ENCODE measurements around the gene GBX2.

Gene GBX2

GRCh38 chr2:236210536-236210935 is 42.4 kb upstream of the GBX2 start:
- no peak for DNase-seq (ENCODE audit: low read depth in 1 of 2, low spot score in 1 of 2)
- no peak overlapping the region for H3K27ac ChIP-seq (replicated peaks)
- no peak overlapping the region for H3K4me3 ChIP-seq (replicated peaks; ENCODE audit: insufficient read depth, low read length)

GRCh38 chr2:236209996-236210395 is 41.8 kb upstream of the GBX2 start:
- TF ChIP-seq SPI1 (IDR thresholded peaks at IDR 0.05; ENCODE audit: borderline replicate concordance, low read depth), result no peak
- no peak for TF ChIP-seq CTCF (IDR thresholded peaks at IDR 0.05; ENCODE audit: insufficient read depth, low read length)
- no peak for TF ChIP-seq REST (IDR thresholded peaks at IDR 0.05; ENCODE audit: insufficient replicate concordance, low read depth)
- no peak for DNase-seq (ENCODE audit: low read depth in 1 of 2, low spot score in 1 of 2)
- no peaks in the 10 kb centered on the region for H3K27me3 ChIP-seq (ENCODE audit: insufficient read depth, poor library complexity, severe bottlenecking)
- no peak overlapping the region for H3K27ac ChIP-seq (replicated peaks)
- H3K4me3 ChIP-seq (replicated peaks; ENCODE audit: insufficient read depth, low read length), result no peak overlapping the region

More at GRCh38 chr2:236210536-236210935, 42.4 kb upstream of the GBX2 start:
- no peaks in the 10 kb centered on the region for H3K27me3 ChIP-seq (ENCODE audit: insufficient read depth, poor library complexity, severe bottlenecking)
- TF ChIP-seq SPI1 (IDR thresholded peaks at IDR 0.05; ENCODE audit: borderline replicate concordance, low read depth) (no peak), POLR2AphosphoS5 (IDR thresholded peaks at IDR 0.05; ENCODE audit: low read depth) (no peak), REST (IDR thresholded peaks at IDR 0.05; ENCODE audit: insufficient replicate concordance, low read depth) (no peak), GABPA (IDR thresholded peaks at IDR 0.05; ENCODE audit: low read depth) (no peak), CTCF (IDR thresholded peaks at IDR 0.05; ENCODE audit: insufficient read depth, low read length) (no peak)

- DNase-seq (ENCODE audit: low read depth in 1 of 2, low spot score in 1 of 2), result no peak
- no peaks in the 10 kb centered on the region for H3K27me3 ChIP-seq (ENCODE audit: insufficient read depth, poor library complexity, severe bottlenecking)
- H3K4me3 ChIP-seq (replicated peaks; ENCODE audit: insufficient read depth, low read length), result no peak overlapping the region
- no peak overlapping the region for H3K27ac ChIP-seq (replicated peaks)
- TF ChIP-seq CTCF (IDR thresholded peaks at IDR 0.05; ENCODE audit: insufficient read depth, low read length) (no peak), SPI1 (IDR thresholded peaks at IDR 0.05; ENCODE audit: borderline replicate concordance, low read depth) (no peak), GABPA (IDR thresholded peaks at IDR 0.05; ENCODE audit: low read depth) (no peak)
These were observed 41.3 kb upstream of the GBX2 start for GRCh38 chr2:236209535-236209934.
